GM12865 (cell line): ENCODE measurements around the gene POLR1D.
A peak's percentile ranks its signal among the peaks of the same experiment; 100 is the strongest.

Experiments
- DNase-seq: peaks from one replicate; pipeline ENCODE4 v3.0.0; 2010; ENCODE audit warnings: low read depth
- H3K4me3 ChIP-seq: 2 replicates; pipeline ENCODE4 v1.5.1; 2011; ENCODE audit warnings: mild to moderate bottlenecking, low read depth, low read length, control low read depth
- TF ChIP-seq, protein P1 (sequence below): IDR thresholded peaks from 2 replicates; pipeline ENCODE4 v1.5.1; 2011; ENCODE audit warnings: low read length, control low read depth, low read depth, inconsistent platforms; ENCODE audit not compliant: insufficient read depth; ENCODE audit errors: missing control alignments

Gene POLR1D, protein sequence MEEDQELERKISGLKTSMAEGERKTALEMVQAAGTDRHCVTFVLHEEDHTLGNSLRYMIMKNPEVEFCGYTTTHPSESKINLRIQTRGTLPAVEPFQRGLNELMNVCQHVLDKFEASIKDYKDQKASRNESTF

DNA sequence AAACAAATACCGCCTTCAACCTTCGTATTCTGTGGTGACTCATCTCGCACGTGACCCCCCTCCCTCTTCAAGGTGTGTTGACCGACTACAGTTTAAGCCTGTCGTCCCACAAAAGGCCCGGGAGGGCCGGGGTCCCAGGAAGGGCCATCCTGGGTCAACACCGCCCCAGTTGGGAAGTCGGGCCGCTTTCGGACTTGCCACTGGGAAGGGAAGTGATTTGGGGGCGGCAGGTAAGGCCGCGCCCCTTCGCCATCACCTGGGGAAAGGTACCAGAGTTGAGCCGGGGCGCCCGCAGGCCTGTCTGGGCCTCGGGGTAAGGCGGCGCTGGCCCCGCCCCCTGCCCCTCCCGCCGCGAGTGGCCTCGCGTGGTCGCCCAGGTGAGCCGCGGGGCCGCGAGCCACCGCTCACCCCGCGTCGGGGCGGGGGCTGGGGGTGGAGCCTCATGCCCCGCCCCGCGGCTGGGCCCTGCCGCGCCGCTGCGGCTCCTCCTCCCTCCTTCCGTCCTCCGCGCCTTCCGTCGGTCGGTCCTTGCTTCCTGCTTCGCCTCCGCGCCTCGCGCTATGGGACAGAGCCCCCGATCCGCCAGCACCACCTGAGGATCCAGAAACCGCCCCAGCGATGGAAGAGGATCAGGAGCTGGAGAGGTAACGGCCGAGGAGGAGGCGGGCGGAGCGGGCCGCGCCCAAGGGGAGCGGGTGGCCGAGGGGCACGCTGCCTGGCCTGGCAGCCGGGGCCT lies at the start of gene POLR1D:
Gene POLR1D (plus strand): TSS at position 527 of the 736 bp plus-strand sequence. CDS start 92 bp downstream, at position 619.
- TF ChIP-seq, protein P1, sequence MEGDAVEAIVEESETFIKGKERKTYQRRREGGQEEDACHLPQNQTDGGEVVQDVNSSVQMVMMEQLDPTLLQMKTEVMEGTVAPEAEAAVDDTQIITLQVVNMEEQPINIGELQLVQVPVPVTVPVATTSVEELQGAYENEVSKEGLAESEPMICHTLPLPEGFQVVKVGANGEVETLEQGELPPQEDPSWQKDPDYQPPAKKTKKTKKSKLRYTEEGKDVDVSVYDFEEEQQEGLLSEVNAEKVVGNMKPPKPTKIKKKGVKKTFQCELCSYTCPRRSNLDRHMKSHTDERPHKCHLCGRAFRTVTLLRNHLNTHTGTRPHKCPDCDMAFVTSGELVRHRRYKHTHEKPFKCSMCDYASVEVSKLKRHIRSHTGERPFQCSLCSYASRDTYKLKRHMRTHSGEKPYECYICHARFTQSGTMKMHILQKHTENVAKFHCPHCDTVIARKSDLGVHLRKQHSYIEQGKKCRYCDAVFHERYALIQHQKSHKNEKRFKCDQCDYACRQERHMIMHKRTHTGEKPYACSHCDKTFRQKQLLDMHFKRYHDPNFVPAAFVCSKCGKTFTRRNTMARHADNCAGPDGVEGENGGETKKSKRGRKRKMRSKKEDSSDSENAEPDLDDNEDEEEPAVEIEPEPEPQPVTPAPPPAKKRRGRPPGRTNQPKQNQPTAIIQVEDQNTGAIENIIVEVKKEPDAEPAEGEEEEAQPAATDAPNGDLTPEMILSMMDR: no peak
- H3K4me3 ChIP-seq: peak within 1 kb of the TSS; percentile 97
- peak; percentile 91 for DNase-seq

DNA sequence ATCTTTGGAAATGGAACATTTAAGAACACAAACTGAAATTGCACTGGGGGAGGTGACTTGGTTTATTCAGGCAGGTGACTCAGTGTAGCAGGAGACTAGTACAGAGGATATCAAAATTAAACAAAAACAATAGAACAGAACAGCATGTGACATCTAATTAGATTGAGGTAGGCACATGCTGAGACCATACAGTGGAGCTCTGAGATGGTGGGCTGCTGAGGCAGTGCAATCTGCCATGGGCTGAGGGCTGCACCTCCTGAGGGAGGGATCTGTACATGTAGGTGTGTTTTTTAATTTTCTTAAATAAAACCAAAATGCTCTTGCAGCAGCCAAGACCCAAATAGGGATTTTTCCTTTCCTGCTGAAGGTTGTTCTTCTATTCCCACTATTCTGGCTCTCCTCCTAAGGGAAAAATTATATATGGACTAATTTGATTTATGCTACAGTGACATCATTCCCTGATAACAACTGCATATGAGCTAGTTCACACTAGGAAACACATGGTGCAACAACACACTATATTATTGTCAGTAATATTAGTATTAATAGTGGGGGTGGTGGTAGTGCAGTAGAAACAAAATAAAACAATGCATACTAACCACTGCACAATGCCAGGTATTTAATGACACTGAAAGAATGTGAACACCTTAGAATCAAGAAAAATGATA lies 49.3 kb upstream of the POLR1D start:
- TF ChIP-seq, protein P1: no peak
- H3K4me3 ChIP-seq: no peak overlapping the region
- DNase-seq: no peak

DNA sequence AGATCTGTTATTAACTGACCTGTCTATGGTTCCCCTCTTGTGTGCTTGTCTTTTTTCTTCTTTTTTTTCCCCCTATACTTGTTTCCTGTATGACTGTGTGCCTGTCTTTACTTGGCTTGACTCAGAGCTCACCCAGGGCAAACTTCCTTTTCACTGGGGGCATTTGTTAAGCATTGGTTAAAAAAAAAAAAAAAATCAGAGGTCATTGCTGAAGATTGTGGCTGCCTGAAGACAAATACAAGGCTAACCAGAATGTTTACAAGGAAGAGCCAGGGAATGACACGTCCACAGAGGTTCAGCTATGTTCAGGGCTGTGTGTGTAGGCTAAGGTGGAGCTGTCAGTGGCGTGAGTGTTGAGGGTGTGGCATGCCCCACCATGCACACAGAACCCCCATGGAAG lies 48.4 kb upstream of the POLR1D start:
- no peak overlapping the region for H3K4me3 ChIP-seq
- TF ChIP-seq, protein P1: no peak
- no peak for DNase-seq

DNA sequence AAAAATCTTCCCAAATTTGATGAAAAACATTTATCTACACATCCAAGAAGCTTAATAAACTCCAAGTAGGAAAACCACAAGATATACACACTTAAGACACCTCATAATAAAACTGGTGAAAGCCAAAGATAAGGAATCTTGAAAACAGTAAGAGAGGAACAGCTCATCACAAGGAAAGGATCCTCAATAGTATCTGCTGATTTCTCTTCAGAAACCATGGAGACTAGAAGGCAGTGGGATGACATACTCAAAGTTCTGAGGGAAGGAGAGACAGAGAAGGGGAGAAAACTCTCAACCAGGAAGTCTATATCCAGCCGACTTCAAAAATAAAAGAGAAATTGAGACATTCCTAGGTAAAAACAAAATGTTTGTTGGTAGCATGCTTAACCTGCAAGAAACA lies 47.0 kb upstream of the POLR1D start:
- TF ChIP-seq, protein P1: no peak
- H3K4me3 ChIP-seq: no peak overlapping the region
- no peak for DNase-seq

DNA sequence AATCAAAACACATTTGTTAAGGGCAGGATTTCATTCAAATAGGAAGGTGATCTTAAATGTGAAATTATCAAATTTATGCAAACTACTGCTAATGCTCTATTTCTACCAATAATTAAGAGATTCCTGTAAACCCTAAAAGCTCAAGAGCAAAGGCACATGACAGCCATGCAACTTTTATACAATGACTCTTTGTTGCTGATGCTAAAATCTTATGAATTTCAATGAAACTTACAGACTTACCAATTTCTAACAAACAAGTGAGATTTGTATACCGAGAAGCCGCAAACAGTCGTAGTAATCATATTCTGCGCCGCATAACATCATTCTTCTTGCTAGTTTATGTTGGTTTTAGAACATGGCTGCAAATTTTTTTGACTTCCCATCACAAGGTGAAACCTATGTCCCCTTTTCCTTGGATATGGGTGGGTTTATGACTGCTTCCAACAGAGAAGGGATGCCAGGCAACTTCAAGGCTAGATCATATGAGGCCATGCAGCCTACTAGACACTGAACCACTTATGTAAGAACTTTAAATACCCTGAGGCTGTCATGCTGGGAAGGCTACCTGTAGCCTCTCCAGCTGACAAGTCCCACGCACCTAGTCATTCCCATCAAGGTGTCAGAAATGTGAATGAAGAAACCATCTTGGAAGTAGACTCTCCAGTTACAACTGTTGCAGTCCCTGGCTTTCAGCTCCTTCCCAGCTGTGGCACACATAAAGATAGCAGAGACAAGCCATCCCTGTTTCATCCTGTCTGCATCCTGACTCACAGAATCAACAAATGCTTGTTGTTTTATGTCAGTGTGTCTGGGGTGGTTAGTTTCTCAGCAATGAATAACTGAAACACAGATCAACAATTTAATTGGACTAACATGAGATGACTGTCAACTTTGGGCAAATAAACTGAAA lies 43.3 kb upstream of the POLR1D start:
- TF ChIP-seq, protein P1: no peak
- no peak for DNase-seq
- H3K4me3 ChIP-seq: no peak overlapping the region

DNA sequence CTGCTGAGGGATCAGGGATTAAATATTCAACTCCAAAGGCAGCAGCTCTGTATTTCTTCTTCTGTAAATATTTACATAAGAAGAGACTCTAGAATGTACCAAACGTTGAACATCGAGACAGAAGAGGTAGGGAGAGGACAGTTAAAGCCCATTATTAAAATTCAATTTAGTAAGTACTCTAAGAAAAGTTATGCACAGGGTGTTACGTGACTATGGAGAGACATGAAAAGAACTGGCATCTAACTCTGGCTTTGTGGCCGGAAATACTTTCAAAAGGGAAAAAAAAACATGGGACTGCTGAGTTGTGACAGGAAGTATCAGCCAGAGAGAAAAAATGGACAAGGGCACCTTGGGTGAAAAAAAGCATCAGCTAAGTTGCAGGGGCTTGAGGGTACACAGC lies 38.0 kb upstream of the POLR1D start:
- no peak overlapping the region for H3K4me3 ChIP-seq
- TF ChIP-seq, protein P1: no peak
- no peak for DNase-seq
